ENCODE results near the gene C5orf47.

C5orf47 gene, protein sequence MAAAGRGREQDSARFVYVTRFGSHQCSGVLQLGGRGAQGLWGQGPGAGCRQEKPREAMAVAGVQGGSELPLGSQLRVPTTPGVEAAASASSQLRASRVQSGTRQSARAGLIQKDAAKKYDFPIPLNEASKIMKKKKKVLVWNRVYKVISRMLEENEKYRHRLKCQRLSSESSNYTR

DNA sequence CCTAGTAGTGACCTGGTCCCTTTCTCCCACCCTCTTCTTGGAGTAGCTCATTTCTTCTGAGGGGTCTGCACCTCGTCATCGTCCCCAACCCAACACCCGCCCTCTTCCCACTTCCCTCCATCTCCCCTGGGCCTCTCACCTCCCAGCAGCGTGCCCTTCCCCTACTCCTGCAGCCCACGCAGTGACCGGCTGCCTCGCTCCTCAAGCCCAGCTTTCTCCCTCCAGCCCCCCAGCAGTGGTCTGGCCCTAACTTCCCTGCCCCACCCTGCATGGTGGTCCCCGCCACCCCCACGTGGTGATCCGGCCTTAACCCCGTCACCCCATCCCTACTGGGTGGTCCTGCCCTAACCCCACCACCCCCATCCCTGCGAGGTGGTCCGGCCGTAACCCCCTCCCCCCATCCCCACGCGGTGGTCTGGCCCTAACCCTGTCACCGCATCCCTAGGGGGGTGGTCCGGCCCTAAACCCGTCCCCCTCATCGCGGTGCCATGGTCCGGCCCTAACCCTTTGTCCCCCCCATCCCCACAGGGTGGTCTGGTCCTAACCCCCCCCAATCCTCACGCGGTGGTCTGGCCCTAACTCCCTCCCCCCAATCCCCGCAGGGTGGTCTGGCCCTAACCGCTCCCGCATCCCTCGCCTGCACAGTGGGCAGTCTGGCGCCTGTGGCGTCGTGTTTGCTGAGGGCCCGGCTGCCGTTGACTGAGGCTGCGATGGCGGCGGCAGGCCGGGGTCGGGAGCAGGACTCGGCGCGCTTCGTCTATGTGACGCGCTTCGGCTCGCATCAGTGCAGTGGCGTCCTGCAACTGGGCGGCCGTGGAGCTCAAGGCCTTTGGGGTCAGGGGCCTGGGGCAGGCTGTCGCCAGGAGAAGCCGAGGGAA lies at the start of gene C5orf47:
Gene C5orf47 (plus strand): TSS at position 617 of the 878 bp plus-strand sequence. CDS start 94 bp downstream, at position 711.
- in situ Hi-C loops (cut with MboI; ENCODE audit: low sequenced_read_pairs): no loop called here

- in situ Hi-C loops (cut with MboI; ENCODE audit: low sequenced_read_pairs): no loop called here
These were observed 48.7 kb upstream of the C5orf47 start for GRCh38 chr5:173940269-173940668.

- in situ Hi-C loops (cut with MboI; ENCODE audit: low sequenced_read_pairs): no loop called here
These were observed 47.9 kb upstream of the C5orf47 start for GRCh38 chr5:173941102-173941501.

GRCh38 chr5:173941758-173942401 lies 47.1 kb upstream of the C5orf47 start:
- in situ Hi-C loops (cut with MboI; ENCODE audit: low sequenced_read_pairs): no loop called here

DNA sequence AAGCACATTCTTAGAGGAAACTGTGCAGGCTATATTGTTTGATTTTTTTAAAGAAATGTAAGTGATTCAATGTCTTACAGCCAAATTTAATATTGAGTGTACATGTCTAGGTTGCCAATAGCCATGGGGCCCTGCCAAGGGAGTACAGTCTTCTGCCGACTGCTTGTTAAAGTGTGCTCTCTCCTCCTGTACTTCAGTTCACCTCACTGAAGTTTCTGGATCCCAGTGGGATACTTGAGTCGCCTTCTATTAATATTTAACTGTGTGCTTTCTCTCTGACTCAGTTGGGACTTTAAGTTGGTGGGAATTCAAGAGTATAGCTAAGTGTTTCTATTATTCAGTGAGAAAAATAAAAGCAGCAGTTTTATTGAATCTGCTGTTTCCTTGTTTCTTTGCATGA lies 44.5 kb upstream of the C5orf47 start:
- in situ Hi-C loops (cut with MboI; ENCODE audit: low sequenced_read_pairs): no loop called here

GRCh38 chr5:173945160-173945559 lies 43.8 kb upstream of the C5orf47 start:
- in situ Hi-C loops (cut with MboI; ENCODE audit: low sequenced_read_pairs): no loop called here

- in situ Hi-C loops (cut with MboI; ENCODE audit: low sequenced_read_pairs): no loop called here
These were observed 42.6 kb upstream of the C5orf47 start for GRCh38 chr5:173946323-173946722.

DNA sequence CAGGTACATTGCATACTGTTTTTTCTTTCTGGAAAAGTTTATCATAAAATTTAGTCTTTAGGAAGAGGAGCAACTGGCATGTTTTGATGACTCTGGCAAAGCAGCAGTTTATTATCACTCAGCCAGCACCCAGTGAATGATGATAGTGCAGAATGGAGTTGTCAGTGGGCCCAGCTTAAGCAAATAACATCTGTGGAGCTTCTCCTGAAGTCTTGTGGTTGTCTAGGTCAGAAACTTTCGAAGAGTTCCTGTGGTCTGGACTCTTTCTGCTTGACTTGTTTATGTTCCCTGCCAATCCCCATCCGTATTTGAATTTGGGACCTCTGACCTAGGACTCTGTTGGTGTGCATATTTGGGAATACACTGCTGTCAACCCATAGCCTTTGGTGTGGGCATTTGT lies 38.1 kb upstream of the C5orf47 start:
- in situ Hi-C loops (cut with MboI; ENCODE audit: low sequenced_read_pairs): no loop called here

DNA sequence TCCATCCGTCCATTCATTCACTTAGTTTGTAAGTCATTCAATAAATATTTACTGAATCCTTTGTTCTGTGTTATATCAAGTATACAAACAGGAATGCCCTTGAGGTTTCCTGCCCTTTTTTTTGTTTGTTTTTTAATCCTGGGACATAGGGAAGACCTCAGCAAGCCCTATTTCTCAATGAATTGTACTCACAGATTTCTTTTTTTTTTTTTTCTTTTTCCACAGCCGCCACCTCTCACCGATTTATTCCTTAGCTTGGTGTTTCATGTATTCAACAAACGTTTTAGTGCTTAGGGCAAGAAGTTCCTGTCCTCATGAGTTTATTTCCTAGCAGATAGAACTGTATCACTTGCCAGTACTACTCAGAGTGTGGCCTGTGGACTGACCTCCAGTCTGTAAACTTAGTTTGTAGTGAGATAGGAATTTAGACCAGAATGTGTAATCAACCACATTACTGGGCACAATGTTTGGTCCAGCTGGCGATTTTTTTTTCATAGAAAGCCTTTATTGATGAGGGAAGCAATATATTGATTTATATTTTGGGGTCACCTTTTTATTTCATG lies 35.4 kb upstream of the C5orf47 start:
- in situ Hi-C loops (cut with MboI; ENCODE audit: low sequenced_read_pairs): no loop called here

- in situ Hi-C loops (cut with MboI; ENCODE audit: low sequenced_read_pairs): no loop called here
These were observed 34.1 kb upstream of the C5orf47 start for GRCh38 chr5:173954671-173955521.

DNA sequence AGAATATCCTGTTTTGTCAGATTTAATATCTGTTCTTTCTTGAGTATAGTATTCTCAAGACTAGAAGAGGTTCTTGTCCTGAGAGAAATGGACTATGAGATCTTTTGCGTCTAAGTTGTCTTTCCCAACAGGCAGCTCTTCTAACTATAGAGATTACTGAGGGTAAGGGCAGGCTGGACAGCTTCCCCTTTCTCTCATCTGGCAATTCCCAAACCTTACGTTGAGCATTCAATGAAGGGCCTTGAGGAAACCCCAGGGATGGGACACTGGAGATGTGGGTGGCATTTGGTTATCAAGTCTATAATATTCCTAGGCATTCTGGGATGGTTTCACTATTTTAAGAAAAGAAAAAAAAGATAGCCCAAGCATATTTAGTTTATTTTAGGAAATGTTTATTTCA lies 28.0 kb upstream of the C5orf47 start:
- in situ Hi-C loops (cut with MboI; ENCODE audit: low sequenced_read_pairs): no loop called here

DNA sequence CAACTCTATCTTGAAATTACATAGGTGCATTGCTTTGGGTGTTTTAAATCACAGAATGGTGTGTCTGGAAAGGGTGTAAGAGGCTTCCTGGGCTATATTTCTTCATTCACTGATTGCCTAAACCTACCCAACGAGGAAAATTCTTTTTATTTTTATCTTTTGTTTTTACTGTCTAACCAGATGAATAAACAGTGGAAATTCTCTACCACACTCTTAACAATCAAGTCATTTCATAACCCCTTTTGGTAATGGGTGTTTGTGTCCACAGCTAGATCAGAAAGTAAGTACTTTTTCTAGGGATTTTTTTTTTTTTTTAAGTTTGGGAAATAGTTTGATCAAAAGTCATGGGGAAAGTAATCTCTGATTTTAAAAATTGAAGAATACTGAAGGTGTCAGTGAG lies 27.6 kb upstream of the C5orf47 start:
- in situ Hi-C loops (cut with MboI; ENCODE audit: low sequenced_read_pairs): no loop called here

DNA sequence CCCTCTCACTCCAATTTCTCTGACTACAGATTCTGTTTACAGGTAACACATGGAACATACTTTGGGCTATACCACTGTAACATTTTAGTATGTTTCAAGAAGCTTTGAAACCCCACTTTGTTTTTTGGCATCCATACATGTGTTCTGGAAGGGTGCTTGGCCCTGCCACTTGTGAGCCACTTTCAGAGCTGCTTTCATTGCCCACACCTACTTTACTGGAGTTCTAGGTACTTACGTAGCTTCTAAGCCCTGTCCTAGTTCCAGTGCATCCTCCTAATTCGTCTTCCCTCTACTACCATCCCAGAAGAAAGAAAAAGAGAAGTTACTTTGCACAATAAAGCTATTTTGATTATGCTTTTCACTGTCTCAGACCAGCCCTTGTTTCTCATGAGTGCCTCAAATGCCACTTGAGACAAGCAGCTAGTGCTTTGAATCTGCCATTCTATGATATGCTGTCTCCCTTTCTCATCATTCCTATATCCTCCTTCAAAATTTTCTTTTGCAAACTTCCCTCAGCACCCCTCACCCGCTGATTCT lies 26.5 kb upstream of the C5orf47 start:
- in situ Hi-C loops (cut with MboI; ENCODE audit: low sequenced_read_pairs): no loop called here

- in situ Hi-C loops (cut with MboI; ENCODE audit: low sequenced_read_pairs): no loop called here
These were observed 25.7 kb upstream of the C5orf47 start for GRCh38 chr5:173963182-173963838.

- in situ Hi-C loops (cut with MboI; ENCODE audit: low sequenced_read_pairs): no loop called here
These were observed 25.0 kb upstream of the C5orf47 start for GRCh38 chr5:173963867-173964441.

DNA sequence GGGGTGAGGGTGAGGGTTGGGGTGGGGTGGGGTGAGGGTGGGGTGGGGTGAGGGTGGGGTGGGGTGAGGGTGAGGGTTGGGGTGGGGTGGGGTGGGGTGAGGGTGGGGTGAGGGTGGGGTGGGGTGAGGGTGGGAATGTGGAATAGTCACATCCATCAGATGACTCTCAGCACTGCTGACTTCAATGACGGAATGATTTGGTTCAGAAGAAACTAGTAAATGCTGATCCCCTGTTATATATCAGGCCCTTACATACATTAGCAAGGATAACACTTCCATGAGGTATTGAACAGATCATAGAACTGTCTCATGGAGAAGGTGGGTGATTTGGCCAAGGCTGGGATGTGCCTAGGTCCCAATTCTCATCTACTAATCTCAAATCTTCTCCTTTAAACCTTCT lies 24.5 kb upstream of the C5orf47 start:
- in situ Hi-C loops (cut with MboI; ENCODE audit: low sequenced_read_pairs): no loop called here

GRCh38 chr5:173967241-173967640 lies 21.7 kb upstream of the C5orf47 start:
- in situ Hi-C loops (cut with MboI; ENCODE audit: low sequenced_read_pairs): no loop called here

GRCh38 chr5:173968154-173968797 lies 20.7 kb upstream of the C5orf47 start:
- in situ Hi-C loops (cut with MboI; ENCODE audit: low sequenced_read_pairs): no loop called here
